ENCODE measurements around the gene TSPAN8.

- TF ChIP-seq CTCF (IDR thresholded peaks at IDR 0.05) (no peak), POLR2A (IDR thresholded peaks at IDR 0.05) (no peak)
Measured at GRCh38 chr12:71169286-71169685, 11.5 kb upstream of the TSPAN8 start.

Measured in body of pancreas (tissue), 4 donors.